ENCODE data around the gene FNDC3B. TPM values are rescaled to one million over a fixed set of nuclear protein-coding genes. Genes with fewer than 3 reads are reported as not detected.

The FNDC3B gene
- total and polyA plus RNA-seq, 2 of the 8 experiments (the other 6 are each of a cell fraction or from before 2014, with no cell fraction given) = 14.1 to 44.4 TPM

GRCh38 chr3:172138193-172138537, 98.8 kb downstream of the FNDC3B start:
- no peak overlapping the region for H4K8ac ChIP-seq (ENCODE audit: extremely low read depth, insufficient read depth, low read length)
- FAIRE-seq = no peak
- no peak overlapping the region for H3K14ac ChIP-seq (ENCODE audit: insufficient read length)
- CTCF ChIA-PET (ENCODE audit: partially characterized antibody) = interaction anchor here (0.6 to 2.0 kb wide), 7 partner anchors 16 to 193 kb away, joined by 3 to 6 read pairs (median 4); no protein-coding TSS in a partner anchor
- no peak overlapping the region for H2BK120ac ChIP-seq (replicated peaks; ENCODE audit: low read depth, low read length)
- no peak overlapping the region for H3K9ac ChIP-seq (replicated peaks in 1 of 4; ENCODE audit: extremely low read depth in 1 of 4, low read depth in 3 of 4, low read length in 3 of 4)
- no peak for TF ChIP-seq TAF7 (optimal IDR thresholded peaks at IDR 0.05; ENCODE audit: borderline replicate concordance, low read depth, low read length)
- TF ChIP-seq KDM5A (IDR thresholded peaks at IDR 0.05; ENCODE audit: low read length) = no peak
- no peak for TF ChIP-seq BACH1 (IDR thresholded peaks at IDR 0.05; ENCODE audit: low read length)
- no peak for TF ChIP-seq MAX (IDR thresholded peaks at IDR 0.05)
- TF ChIP-seq, protein P1, sequence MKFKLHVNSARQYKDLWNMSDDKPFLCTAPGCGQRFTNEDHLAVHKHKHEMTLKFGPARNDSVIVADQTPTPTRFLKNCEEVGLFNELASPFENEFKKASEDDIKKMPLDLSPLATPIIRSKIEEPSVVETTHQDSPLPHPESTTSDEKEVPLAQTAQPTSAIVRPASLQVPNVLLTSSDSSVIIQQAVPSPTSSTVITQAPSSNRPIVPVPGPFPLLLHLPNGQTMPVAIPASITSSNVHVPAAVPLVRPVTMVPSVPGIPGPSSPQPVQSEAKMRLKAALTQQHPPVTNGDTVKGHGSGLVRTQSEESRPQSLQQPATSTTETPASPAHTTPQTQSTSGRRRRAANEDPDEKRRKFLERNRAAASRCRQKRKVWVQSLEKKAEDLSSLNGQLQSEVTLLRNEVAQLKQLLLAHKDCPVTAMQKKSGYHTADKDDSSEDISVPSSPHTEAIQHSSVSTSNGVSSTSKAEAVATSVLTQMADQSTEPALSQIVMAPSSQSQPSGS (IDR thresholded peaks at IDR 0.05; ENCODE audit: low read length) = no peak
- TF ChIP-seq TBP (IDR thresholded peaks at IDR 0.05; ENCODE audit: low read depth, low read length) = no peak
- no peak for TF ChIP-seq SAP30 (IDR thresholded peaks at IDR 0.05; ENCODE audit: insufficient read depth, insufficient replicate concordance, low read length)
- TF ChIP-seq HDAC2 (IDR thresholded peaks at IDR 0.05; ENCODE audit: borderline replicate concordance in 1 of 2, low read depth in 2 of 2, low read length in 2 of 2) = no peak
- WGBS, 2 experiments (ENCODE audit: extremely low coverage in 1 of 2, insufficient coverage in 1 of 2, insufficient read length in 1 of 2, insufficient replicate concordance in 2 of 2, low coverage in 1 of 2, low lambda C conversion rate in 2 of 2, missing lambda C conversion rate in 1 of 2) = 78% methylated on average over 3 of the region's 3 CpGs; no CpG with 5 or more reads in 1 of the 2 experiments
- no peak overlapping the region for H3K4ac ChIP-seq (replicated peaks; ENCODE audit: insufficient read length, low read depth, low read length)
- H2BK20ac ChIP-seq (ENCODE audit: low read length) = no peak overlapping the region; the same call in 1 of the 2 replicates
- no peak for DNase-seq (ENCODE audit: low read depth in 1 of 2, low spot score in 2 of 2)
- no peaks in the 10 kb centered on the region for H3K27me3 ChIP-seq (replicated peaks in 1 of 4; ENCODE audit: control insufficient read depth in 3 of 4, extremely low read depth in 1 of 4, insufficient read depth in 3 of 4, low read length in 3 of 4)
- H2AK5ac ChIP-seq (ENCODE audit: low read depth, low read length) = 0 out of 2 replicates have a peak overlapping the region, but pooled peaks have one; percentile 18
- no peak overlapping the region for H3K4me3 ChIP-seq (ENCODE audit: extremely low read depth in 1 of 4, insufficient read depth in 2 of 4, low read depth in 3 of 4, low read length in 4 of 4)
- H3K79me1 ChIP-seq (ENCODE audit: low read depth, low read length) = no peaks in the 10 kb centered on the region
- H2BK12ac ChIP-seq (ENCODE audit: low read depth, low read length) = no peak overlapping the region
- POLR2A ChIA-PET (ENCODE audit: partially characterized antibody) = interaction anchor here (1.0 kb wide), 1 partner anchor 44 kb away, joined by 3 read pairs; no protein-coding TSS in a partner anchor
- H3K4me2 ChIP-seq (ENCODE audit: insufficient read depth in 1 of 2, low read depth in 2 of 2, low read length in 2 of 2) = peak overlapping the region in 1 of 2 experiments; percentile 59; a peak in 2 of 4 replicates
- no peak overlapping the region for H3K27ac ChIP-seq (ENCODE audit: low read depth, low read length)
- H3K4me1 ChIP-seq (replicated peaks in 1 of 4; ENCODE audit: control insufficient read depth in 3 of 4, insufficient read depth in 4 of 4, low read length in 3 of 4) = peaks cover 5 to 41% (median 31%) of the 10 kb centered on the region in 4 experiments
- no peaks in the 10 kb centered on the region for H3K23me2 ChIP-seq (ENCODE audit: low read depth, low read length)
- H2AFZ ChIP-seq (ENCODE audit: low read length) = no peak overlapping the region
- peaks cover 0 to 42% of the 10 kb centered on the region in 2 experiments; a peak in 2 of 4 replicates for H3K79me2 ChIP-seq (ENCODE audit: control insufficient read depth in 1 of 2, insufficient read depth in 2 of 2, low read length in 2 of 2)
- no peak overlapping the region for H3K18ac ChIP-seq (ENCODE audit: extremely low read depth, low read length)
- H4K20me1 ChIP-seq (replicated peaks in 1 of 2; ENCODE audit: control insufficient read depth in 1 of 2, insufficient read depth in 2 of 2, low read length in 2 of 2) = no peaks in the 10 kb centered on the region
- H3K36me3 ChIP-seq (ENCODE audit: control insufficient read depth in 2 of 4, insufficient read depth in 4 of 4, low read length in 3 of 4) = no peaks in the 10 kb centered on the region; a peak in 1 of 8 replicates
- no peaks in the 10 kb centered on the region for H3K9me3 ChIP-seq (ENCODE audit: insufficient read depth in 2 of 2, low read depth in 1 of 2, low read length in 1 of 2)
- no peak overlapping the region for H4K5ac ChIP-seq (ENCODE audit: insufficient read length, low read depth, low read length)
- H3K23ac ChIP-seq (ENCODE audit: insufficient read length) = no peak overlapping the region
- no peak overlapping the region for H4K91ac ChIP-seq (replicated peaks; ENCODE audit: insufficient read length, low read length)
- no peak overlapping the region for H2BK15ac ChIP-seq (ENCODE audit: low read length)
- H3K56ac ChIP-seq (replicated peaks; ENCODE audit: insufficient read length, low read depth, low read length) = no peak overlapping the region
- no peak overlapping the region for H2BK5ac ChIP-seq (ENCODE audit: low read depth, low read length)
